ENCODE measurements around the gene ETV1.

DNA sequence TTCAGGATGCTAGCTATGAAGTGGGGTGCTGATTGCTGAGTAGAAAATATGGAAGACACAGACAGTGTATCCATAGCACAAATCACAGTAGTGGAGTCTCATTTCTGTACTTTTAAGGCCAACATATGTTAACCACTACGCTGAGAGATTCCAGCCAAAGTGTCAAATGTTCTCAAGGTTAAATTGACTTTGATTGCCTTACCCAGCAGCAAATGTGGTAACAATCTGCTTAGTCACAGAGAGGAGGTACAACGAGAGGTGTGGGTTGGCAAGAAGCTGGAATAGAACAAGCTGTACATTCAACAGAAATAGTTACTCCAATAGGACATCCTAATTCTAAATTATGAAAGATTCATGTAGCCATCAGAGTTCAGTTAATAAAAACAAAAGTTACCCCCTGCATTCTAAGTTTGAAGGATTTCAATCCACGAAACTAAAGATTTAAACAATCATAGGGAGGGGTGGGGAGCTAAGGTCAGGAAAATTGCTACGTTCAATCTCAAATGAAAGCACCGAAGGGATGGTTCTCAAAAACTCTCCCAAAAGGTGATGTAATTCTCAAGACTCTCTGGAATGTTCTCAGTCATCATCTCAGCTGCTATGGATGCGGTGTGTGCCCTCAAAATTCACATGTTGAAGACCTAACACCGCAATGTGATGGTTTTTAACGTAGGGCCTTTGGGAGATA, 137.0 kb downstream of the ETV1 start:
- TF ChIP-seq, protein P1, sequence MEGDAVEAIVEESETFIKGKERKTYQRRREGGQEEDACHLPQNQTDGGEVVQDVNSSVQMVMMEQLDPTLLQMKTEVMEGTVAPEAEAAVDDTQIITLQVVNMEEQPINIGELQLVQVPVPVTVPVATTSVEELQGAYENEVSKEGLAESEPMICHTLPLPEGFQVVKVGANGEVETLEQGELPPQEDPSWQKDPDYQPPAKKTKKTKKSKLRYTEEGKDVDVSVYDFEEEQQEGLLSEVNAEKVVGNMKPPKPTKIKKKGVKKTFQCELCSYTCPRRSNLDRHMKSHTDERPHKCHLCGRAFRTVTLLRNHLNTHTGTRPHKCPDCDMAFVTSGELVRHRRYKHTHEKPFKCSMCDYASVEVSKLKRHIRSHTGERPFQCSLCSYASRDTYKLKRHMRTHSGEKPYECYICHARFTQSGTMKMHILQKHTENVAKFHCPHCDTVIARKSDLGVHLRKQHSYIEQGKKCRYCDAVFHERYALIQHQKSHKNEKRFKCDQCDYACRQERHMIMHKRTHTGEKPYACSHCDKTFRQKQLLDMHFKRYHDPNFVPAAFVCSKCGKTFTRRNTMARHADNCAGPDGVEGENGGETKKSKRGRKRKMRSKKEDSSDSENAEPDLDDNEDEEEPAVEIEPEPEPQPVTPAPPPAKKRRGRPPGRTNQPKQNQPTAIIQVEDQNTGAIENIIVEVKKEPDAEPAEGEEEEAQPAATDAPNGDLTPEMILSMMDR (IDR thresholded peaks at IDR 0.05), result no peak
- no peak for TF ChIP-seq POLR2A (IDR thresholded peaks at IDR 0.05)

All from breast epithelium (tissue), 3 donors.